ENCODE data around the gene SETD6. TPM values are rescaled to one million over a fixed set of nuclear protein-coding genes. Genes with fewer than 3 reads are reported as not detected.

Gene SETD6
- total and polyA plus RNA-seq, 2 of the 13 experiments (the other 11 are each of a cell fraction or from before 2014, with no cell fraction given), result 24.0 to 25.7 TPM

GRCh38 chr16:58511933-58512815, 3.1 kb upstream of the SETD6 start (continued):
- TF ChIP-seq, protein P1, sequence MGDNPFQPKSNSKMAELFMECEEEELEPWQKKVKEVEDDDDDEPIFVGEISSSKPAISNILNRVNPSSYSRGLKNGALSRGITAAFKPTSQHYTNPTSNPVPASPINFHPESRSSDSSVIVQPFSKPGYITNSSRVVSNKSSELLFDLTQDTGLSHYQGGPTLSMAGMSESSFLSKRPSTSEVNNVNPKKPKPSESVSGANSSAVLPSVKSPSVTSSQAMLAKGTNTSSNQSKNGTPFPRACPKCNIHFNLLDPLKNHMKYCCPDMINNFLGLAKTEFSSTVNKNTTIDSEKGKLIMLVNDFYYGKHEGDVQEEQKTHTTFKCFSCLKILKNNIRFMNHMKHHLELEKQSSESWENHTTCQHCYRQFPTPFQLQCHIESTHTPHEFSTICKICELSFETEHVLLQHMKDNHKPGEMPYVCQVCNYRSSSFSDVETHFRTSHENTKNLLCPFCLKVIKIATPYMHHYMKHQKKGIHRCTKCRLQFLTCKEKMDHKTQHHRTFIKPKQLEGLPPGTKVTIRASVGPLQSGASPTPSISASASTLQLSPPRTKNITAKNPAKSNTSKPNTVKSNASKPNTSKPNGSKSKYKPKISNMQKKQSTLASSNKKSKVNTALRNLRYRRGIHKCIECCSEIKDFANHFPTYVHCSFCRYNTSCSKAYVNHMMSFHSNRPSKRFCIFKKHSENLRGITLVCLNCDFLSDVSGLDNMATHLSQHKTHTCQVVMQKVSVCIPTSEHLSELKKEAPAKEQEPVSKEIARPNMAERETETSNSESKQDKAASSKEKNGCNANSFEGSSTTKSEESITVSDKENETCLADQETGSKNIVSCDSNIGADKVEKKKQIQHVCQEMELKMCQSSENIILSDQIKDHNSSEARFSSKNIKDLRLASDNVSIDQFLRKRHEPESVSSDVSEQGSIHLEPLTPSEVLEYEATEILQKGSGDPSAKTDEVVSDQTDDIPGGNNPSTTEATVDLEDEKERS (CRISPR knock-in tag; IDR thresholded peaks at IDR 0.05), result no peak
- TF ChIP-seq CCDC6 (CRISPR knock-in tag; IDR thresholded peaks at IDR 0.05) (no peak), JUNB (CRISPR knock-in tag; IDR thresholded peaks at IDR 0.05; ENCODE audit: borderline replicate concordance) (no peak), ZNF543 (CRISPR knock-in tag; IDR thresholded peaks at IDR 0.05) (no peak), NBN (conservative IDR thresholded peaks at IDR 0.05) (no peak), ZNF605 (CRISPR knock-in tag; IDR thresholded peaks at IDR 0.05) (no peak), ZNF891 (CRISPR knock-in tag; IDR thresholded peaks at IDR 0.05) (no peak), ZNF572 (CRISPR knock-in tag; IDR thresholded peaks at IDR 0.05) (no peak), PCBP1 (IDR thresholded peaks at IDR 0.05; ENCODE audit: borderline replicate concordance, low read depth, low read length) (0 out of 2 replicates have a peak, but pooled peaks have one; percentile 73), ZKSCAN5 (CRISPR knock-in tag; IDR thresholded peaks at IDR 0.05) (no peak), ZFYVE20 (CRISPR knock-in tag; IDR thresholded peaks at IDR 0.05; ENCODE audit: borderline replicate concordance, low read depth) (no peak), ZNF678 (CRISPR knock-in tag; IDR thresholded peaks at IDR 0.05) (no peak), ZNF160 (CRISPR knock-in tag; IDR thresholded peaks at IDR 0.05) (0 out of 2 replicates have a peak, but pooled peaks have one; percentile 19)
- TF ChIP-seq, protein P2, sequence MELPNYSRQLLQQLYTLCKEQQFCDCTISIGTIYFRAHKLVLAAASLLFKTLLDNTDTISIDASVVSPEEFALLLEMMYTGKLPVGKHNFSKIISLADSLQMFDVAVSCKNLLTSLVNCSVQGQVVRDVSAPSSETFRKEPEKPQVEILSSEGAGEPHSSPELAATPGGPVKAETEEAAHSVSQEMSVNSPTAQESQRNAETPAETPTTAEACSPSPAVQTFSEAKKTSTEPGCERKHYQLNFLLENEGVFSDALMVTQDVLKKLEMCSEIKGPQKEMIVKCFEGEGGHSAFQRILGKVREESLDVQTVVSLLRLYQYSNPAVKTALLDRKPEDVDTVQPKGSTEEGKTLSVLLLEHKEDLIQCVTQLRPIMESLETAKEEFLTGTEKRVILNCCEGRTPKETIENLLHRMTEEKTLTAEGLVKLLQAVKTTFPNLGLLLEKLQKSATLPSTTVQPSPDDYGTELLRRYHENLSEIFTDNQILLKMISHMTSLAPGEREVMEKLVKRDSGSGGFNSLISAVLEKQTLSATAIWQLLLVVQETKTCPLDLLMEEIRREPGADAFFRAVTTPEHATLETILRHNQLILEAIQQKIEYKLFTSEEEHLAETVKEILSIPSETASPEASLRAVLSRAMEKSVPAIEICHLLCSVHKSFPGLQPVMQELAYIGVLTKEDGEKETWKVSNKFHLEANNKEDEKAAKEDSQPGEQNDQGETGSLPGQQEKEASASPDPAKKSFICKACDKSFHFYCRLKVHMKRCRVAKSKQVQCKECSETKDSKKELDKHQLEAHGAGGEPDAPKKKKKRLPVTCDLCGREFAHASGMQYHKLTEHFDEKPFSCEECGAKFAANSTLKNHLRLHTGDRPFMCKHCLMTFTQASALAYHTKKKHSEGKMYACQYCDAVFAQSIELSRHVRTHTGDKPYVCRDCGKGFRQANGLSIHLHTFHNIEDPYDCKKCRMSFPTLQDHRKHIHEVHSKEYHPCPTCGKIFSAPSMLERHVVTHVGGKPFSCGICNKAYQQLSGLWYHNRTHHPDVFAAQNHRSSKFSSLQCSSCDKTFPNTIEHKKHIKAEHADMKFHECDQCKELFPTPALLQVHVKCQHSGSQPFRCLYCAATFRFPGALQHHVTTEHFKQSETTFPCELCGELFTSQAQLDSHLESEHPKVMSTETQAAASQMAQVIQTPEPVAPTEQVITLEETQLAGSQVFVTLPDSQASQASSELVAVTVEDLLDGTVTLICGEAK (IDR thresholded peaks at IDR 0.05), result no peak
- TF ChIP-seq, protein P2 (CRISPR knock-in tag; IDR thresholded peaks at IDR 0.05), result no peak
- TF ChIP-seq, protein P3, sequence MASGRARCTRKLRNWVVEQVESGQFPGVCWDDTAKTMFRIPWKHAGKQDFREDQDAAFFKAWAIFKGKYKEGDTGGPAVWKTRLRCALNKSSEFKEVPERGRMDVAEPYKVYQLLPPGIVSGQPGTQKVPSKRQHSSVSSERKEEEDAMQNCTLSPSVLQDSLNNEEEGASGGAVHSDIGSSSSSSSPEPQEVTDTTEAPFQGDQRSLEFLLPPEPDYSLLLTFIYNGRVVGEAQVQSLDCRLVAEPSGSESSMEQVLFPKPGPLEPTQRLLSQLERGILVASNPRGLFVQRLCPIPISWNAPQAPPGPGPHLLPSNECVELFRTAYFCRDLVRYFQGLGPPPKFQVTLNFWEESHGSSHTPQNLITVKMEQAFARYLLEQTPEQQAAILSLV (CRISPR knock-in tag; IDR thresholded peaks at IDR 0.05; ENCODE audit: borderline replicate concordance), result no peak

All from HepG2 (cell line).